Keratinocyte (primary cell): Measurements from ENCODE around the gene RERE. TPM values are rescaled to one million over a fixed set of nuclear protein-coding genes. Genes with fewer than 3 reads are reported as not detected.

Experiments used
- DNase-seq: peaks from one replicate; pipeline ENCODE4 v3.0.0-alpha.2; 2011; ENCODE audit warnings: low read depth, missing footprints, low spot score
- FAIRE-seq: peaks from 2 replicates; lab custom pipeline; 2011; peaks lifted over from hg19 to GRCh38; lab: Jason Lieb, UNC
- H2AFZ ChIP-seq: 2 replicates; pipeline ENCODE4 v1.6.0; 2012; ENCODE audit warnings: low read length, control low read depth, inconsistent platforms; ENCODE audit not compliant: control insufficient read depth
- H3K27ac ChIP-seq: 2 replicates; pipeline ENCODE4 v1.5.1; 2011; ENCODE audit warnings: low read length; ENCODE audit not compliant: control insufficient read depth, insufficient read depth
- H3K27me3 ChIP-seq: 3 replicates; pipeline ENCODE4 v1.6.0; 2011; ENCODE audit warnings: low read length; ENCODE audit not compliant: control insufficient read depth, insufficient read depth; ENCODE audit errors: extremely low read depth
- H3K36me3 ChIP-seq, 2 experiments: 2 replicates in 1 of 2; 3 replicates in 1 of 2; pipeline ENCODE4 v1.5.1; 2011; ENCODE audit warnings: low read length in 2 of 2, mild to moderate bottlenecking in 1 of 2; ENCODE audit not compliant: control insufficient read depth in 2 of 2, insufficient read depth in 2 of 2; ENCODE audit errors: extremely low read depth in 1 of 2
- H3K4me1 ChIP-seq: 3 replicates; pipeline ENCODE4 v1.5.1; 2011; ENCODE audit warnings: low read length; ENCODE audit not compliant: control insufficient read depth, insufficient read depth; ENCODE audit errors: extremely low read depth
- H3K4me2 ChIP-seq: 3 replicates; pipeline ENCODE4 v1.6.0; 2011; ENCODE audit warnings: low read depth, low read length; ENCODE audit not compliant: control insufficient read depth, insufficient read depth; ENCODE audit errors: extremely low read depth
- H3K4me3 ChIP-seq, 3 experiments: fragments of 200-600 bp in 1 of 3; sonication (generic) in 1 of 3; 2 replicates in 2 of 3; 3 replicates in 1 of 3; pipeline ENCODE4 v1.5.1; 2011 to 2016; ENCODE audit warnings: low read length in 3 of 3, mild to moderate bottlenecking in 3 of 3, control low read depth in 2 of 3, inconsistent platforms in 1 of 3, low read depth in 1 of 3, mixed read lengths in 1 of 3, mixed run types in 1 of 3, moderate library complexity in 1 of 3; ENCODE audit not compliant: control insufficient read depth in 2 of 3, insufficient read depth in 2 of 3; ENCODE audit errors: extremely low read depth in 1 of 3
- H3K79me2 ChIP-seq: 2 replicates; pipeline ENCODE4 v1.6.0; 2012; ENCODE audit warnings: low read length; ENCODE audit not compliant: control insufficient read depth, insufficient read depth
- H3K9ac ChIP-seq: 3 replicates; pipeline ENCODE4 v1.6.0; 2011; ENCODE audit warnings: low read length; ENCODE audit not compliant: control insufficient read depth, insufficient read depth; ENCODE audit errors: extremely low read depth
- H3K9me1 ChIP-seq: 3 replicates; pipeline ENCODE4 v1.6.0; 2011; ENCODE audit warnings: low read length; ENCODE audit not compliant: control insufficient read depth, insufficient read depth; ENCODE audit errors: extremely low read depth
- H3K9me3 ChIP-seq: 2 replicates; pipeline ENCODE4 v1.5.1; 2012; ENCODE audit warnings: low read depth, low read length; ENCODE audit not compliant: control insufficient read depth
- H4K20me1 ChIP-seq: 3 replicates; pipeline ENCODE4 v1.6.0; 2011; ENCODE audit warnings: low read length; ENCODE audit not compliant: control insufficient read depth, insufficient read depth; ENCODE audit errors: extremely low read depth
- EZH2 ChIP-seq: IDR thresholded peaks from one replicate; pipeline ENCODE4 v1.6.1; 2012; ENCODE audit warnings: inconsistent platforms, mild to moderate bottlenecking, low read length, moderate library complexity
- dilution Hi-C: fragments of 300-500 bp; cut with MboI; formaldehyde crosslinking; loops from one replicate; pipeline ENCODE4 v1.7.0; 2020; ENCODE audit warnings: low sequenced_read_pairs; ENCODE audit not compliant: extremely low pct_ligation_motif_present
- polyA plus RNA-seq, 5 experiments: library from polyadenylated mRNA; depleted of rRNA in 3 of 5; stranded (reverse) in 3 of 5; stranded (forward) in 1 of 5; unstranded in 1 of 5; fragments of >200 nt; gene quantifications; 1 replicate in 1 of 5; 2 replicates in 3 of 5; 3 replicates in 1 of 5; pipeline versions ENCODE4 v1.2.1 to v1.2.3, GENCODE V29; 2011 to 2012; ENCODE audit warnings: missing spikeins in 2 of 5, low read depth in 1 of 5, low replicate concordance in 1 of 5
- TF ChIP-seq, protein P1 (sequence below), 3 experiments: IDR thresholded peaks in 1 of 3; conservative IDR thresholded peaks in 1 of 3; optimal IDR thresholded peaks in 1 of 3; 2 replicates in 2 of 3; 3 replicates in 1 of 3; pipeline versions ENCODE3 to v1.5.1; 2011; ENCODE audit warnings: low read length in 3 of 3, mild to moderate bottlenecking in 3 of 3, moderate library complexity in 2 of 3, control low read depth in 1 of 3, inconsistent platforms in 1 of 3; ENCODE audit not compliant: insufficient read depth in 2 of 3; ENCODE audit errors: extremely low read depth in 1 of 3

The RERE gene
- polyA plus RNA-seq, 1 donor (not counting 4 experiments of a cell fraction or from before 2014, with no cell fraction given): 3.8 TPM

DNA sequence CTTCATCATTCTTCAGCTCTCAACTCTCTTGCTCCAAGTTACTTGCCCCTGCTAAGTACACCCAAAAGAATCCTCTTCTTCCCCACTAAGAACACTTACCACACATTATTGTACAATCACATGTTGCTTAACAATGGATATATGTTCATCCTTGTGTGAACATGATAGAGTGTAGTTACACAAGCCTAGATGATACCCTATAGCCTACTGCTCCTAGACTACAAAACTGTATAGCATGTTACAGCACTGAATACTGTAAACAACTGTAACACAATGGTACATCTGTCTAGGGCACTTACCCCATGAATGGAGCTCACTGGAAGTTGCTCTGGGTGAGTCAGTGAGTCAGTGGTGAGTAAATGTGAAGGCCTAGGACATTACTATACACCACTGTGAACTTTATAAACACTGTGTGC, 77.4 kb downstream of the RERE start:
- H3K9me1 ChIP-seq: no peaks in the 10 kb centered on the region
- H3K4me1 ChIP-seq: peaks cover 9% of the 10 kb centered on the region
- no peak overlapping the region for H3K4me3 ChIP-seq
- peak; percentile 52 for DNase-seq
- TF ChIP-seq EZH2: no peak
- TF ChIP-seq, protein P1, sequence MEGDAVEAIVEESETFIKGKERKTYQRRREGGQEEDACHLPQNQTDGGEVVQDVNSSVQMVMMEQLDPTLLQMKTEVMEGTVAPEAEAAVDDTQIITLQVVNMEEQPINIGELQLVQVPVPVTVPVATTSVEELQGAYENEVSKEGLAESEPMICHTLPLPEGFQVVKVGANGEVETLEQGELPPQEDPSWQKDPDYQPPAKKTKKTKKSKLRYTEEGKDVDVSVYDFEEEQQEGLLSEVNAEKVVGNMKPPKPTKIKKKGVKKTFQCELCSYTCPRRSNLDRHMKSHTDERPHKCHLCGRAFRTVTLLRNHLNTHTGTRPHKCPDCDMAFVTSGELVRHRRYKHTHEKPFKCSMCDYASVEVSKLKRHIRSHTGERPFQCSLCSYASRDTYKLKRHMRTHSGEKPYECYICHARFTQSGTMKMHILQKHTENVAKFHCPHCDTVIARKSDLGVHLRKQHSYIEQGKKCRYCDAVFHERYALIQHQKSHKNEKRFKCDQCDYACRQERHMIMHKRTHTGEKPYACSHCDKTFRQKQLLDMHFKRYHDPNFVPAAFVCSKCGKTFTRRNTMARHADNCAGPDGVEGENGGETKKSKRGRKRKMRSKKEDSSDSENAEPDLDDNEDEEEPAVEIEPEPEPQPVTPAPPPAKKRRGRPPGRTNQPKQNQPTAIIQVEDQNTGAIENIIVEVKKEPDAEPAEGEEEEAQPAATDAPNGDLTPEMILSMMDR (optimal IDR thresholded peaks at IDR 0.05 in 1 of 3, IDR thresholded peaks at IDR 0.05 in 1 of 3, conservative IDR thresholded peaks at IDR 0.05 in 1 of 3; ENCODE audit: extremely low read depth in 1 of 3, insufficient read depth in 2 of 3, low read length in 3 of 3): no peak
- FAIRE-seq: peak; percentile 91
- peaks cover 2% of the 10 kb centered on the region for H3K9me3 ChIP-seq
- H3K79me2 ChIP-seq: peaks cover 4% of the 10 kb centered on the region
- no peaks in the 10 kb centered on the region for H4K20me1 ChIP-seq
- H2AFZ ChIP-seq: peak overlapping the region; percentile 43
- peak overlapping the region; percentile 81 for H3K27ac ChIP-seq
- dilution Hi-C loops: loop anchor here (25.0 kb wide), 1 partner anchor 103 kb away; no protein-coding TSS in a partner anchor
- no peak overlapping the region for H3K9ac ChIP-seq
- H3K36me3 ChIP-seq: peaks cover 0 to 2% of the 10 kb centered on the region in 2 experiments
- H3K27me3 ChIP-seq: no peaks in the 10 kb centered on the region
- peak overlapping the region; percentile 27 for H3K4me2 ChIP-seq

DNA sequence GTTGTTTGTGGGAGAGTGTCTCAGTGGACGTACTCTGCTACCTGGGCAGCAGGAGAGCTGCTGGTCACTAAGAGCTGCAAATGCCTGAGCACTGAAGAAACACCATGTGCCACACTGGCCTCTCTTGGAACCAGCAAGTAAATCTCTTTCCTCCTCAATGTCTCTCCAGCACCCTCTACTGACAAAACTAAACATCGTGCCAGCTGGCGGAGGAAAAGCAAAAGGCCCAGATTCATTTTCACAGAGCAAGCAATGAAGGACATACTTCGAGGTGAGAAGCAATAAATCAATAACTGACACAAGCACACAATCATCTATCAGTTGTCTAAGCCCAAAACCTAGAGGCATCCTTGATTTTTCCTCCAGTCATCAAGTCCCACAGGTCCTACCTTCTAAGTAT, 78.1 kb downstream of the RERE start:
- peak overlapping the region; percentile 18 for H3K27ac ChIP-seq

More for the DNA sequence above, 78.1 kb downstream of the RERE start:
- H2AFZ ChIP-seq: no peak overlapping the region
- DNase-seq (no peak), FAIRE-seq (no peak)
- dilution Hi-C loops: loop anchor here (25.0 kb wide), 1 partner anchor 102 kb away; no protein-coding TSS in a partner anchor
- H3K36me3 ChIP-seq: peaks cover 0 to 2% of the 10 kb centered on the region in 2 experiments
- H3K4me3 ChIP-seq: no peak overlapping the region
- H3K9me3 ChIP-seq: peaks cover 2% of the 10 kb centered on the region
- H3K27me3 ChIP-seq: no peaks in the 10 kb centered on the region
- no peak overlapping the region for H3K4me2 ChIP-seq
- H3K9me1 ChIP-seq: no peaks in the 10 kb centered on the region
- TF ChIP-seq, protein P1 (optimal IDR thresholded peaks at IDR 0.05 in 1 of 3, IDR thresholded peaks at IDR 0.05 in 1 of 3, conservative IDR thresholded peaks at IDR 0.05 in 1 of 3; ENCODE audit: extremely low read depth in 1 of 3, insufficient read depth in 2 of 3, low read length in 3 of 3): peak in 1 of 3 experiments; percentile 6
- no peak for TF ChIP-seq EZH2
- H3K79me2 ChIP-seq: peaks cover 4% of the 10 kb centered on the region
- H3K9ac ChIP-seq: no peak overlapping the region
- no peaks in the 10 kb centered on the region for H4K20me1 ChIP-seq
- H3K4me1 ChIP-seq: peaks cover 9% of the 10 kb centered on the region
